Peyer's patch (tissue), 4 donors: ENCODE measurements around the gene CARD14. TPM values are rescaled to one million over a fixed set of nuclear protein-coding genes. Genes with fewer than 3 reads are reported as not detected.

ENCODE experiments used
- DNase-seq, 3 donors: peaks; one replicate each; pipeline ENCODE4 v3.0.0-alpha.2; 2017 to 2019
- H3K27ac ChIP-seq, 4 donors: fragments of 200-600 bp; sonication (generic); one replicate each; pipeline ENCODE4 v1.5.1; 2016 to 2019
- H3K27me3 ChIP-seq, 2 donors: fragments of 200-600 bp; sonication (generic); one replicate each; pipeline ENCODE4 v1.5.1; 2019
- H3K36me3 ChIP-seq, 3 donors: fragments of 200-600 bp; sonication (generic); one replicate each; pipeline ENCODE4 v1.5.1; 2016 to 2019
- H3K4me1 ChIP-seq, 4 donors: fragments of 200-600 bp; sonication (generic); one replicate each; pipeline ENCODE4 v1.5.1; 2016 to 2019
- H3K4me3 ChIP-seq, 4 donors: fragments of 200-600 bp; sonication (generic); 1 replicate in 3 of 4; 2 replicates in 1 of 4; pipeline ENCODE4 v1.5.1; 2016 to 2019; ENCODE audit warnings: mild to moderate bottlenecking in 1 of 4
- H3K9me3 ChIP-seq, 4 donors: fragments of 200-600 bp; sonication (generic); one replicate each; pipeline ENCODE4 v1.5.1; 2016 to 2019; ENCODE audit warnings: mild to moderate bottlenecking in 1 of 4
- CTCF ChIP-seq, 6 experiments: fragments of 450-650 bp in 4 of 6; fragments of 200-600 bp in 2 of 6; sonication (generic) in 1 of 6; IDR thresholded peaks; one replicate each; pipeline ENCODE4 v1.5.1; 2017 to 2019; ENCODE audit warnings: antibody characterized with exemption in 6 of 6, mild to moderate bottlenecking in 3 of 6, moderate library complexity in 1 of 6
- POLR2A ChIP-seq, 2 donors: fragments of 450-650 bp; IDR thresholded peaks; one replicate each; pipeline ENCODE4 v1.5.1; 2017; ENCODE audit warnings: antibody characterized with exemption in 2 of 2, mild to moderate bottlenecking in 2 of 2, moderate library complexity in 2 of 2
- total RNA-seq, 4 donors: library from RNA; depleted of rRNA; stranded (reverse); fragments of >200 nt; gene quantifications; one replicate each; pipeline ENCODE4 v1.1.0, GENCODE V29; 2016

Gene CARD14
- total RNA-seq, 4 donors from 2014 or later: 0.94 to 5.4 (median 2.6) TPM

GRCh38 chr17:80213643-80213975 is 43.8 kb downstream of the CARD14 start:
- Histone ChIP-seq H3K36me3 (peaks cover 0 to 81% (median 0%) of the 10 kb centered on the region in 3 donors), H3K4me1 (peaks cover 0 to 7% (median 0%) of the 10 kb centered on the region in 4 donors), H3K27ac (no peak overlapping the region), H3K27me3 (no peaks in the 10 kb centered on the region), H3K9me3 (no peaks in the 10 kb centered on the region), H3K4me3 (no peak overlapping the region)
- no peak for TF ChIP-seq CTCF (IDR thresholded peaks at IDR 0.05)
- TF ChIP-seq POLR2A (IDR thresholded peaks at IDR 0.05): no peak
- DNase-seq: no peak

GRCh38 chr17:80214012-80214877 is 44.4 kb downstream of the CARD14 start:
- H3K4me3 ChIP-seq: no peak overlapping the region
- no peak for DNase-seq
- H3K36me3 ChIP-seq: peaks cover 0 to 80% (median 0%) of the 10 kb centered on the region in 3 donors
- no peak overlapping the region for H3K27ac ChIP-seq
- no peaks in the 10 kb centered on the region for H3K9me3 ChIP-seq
- no peaks in the 10 kb centered on the region for H3K27me3 ChIP-seq
- no peak for TF ChIP-seq CTCF (IDR thresholded peaks at IDR 0.05)
- peaks cover 0 to 11% (median 3%) of the 10 kb centered on the region in 4 donors for H3K4me1 ChIP-seq

- no peak for DNase-seq
- peaks cover 0 to 13% (median 4%) of the 10 kb centered on the region in 4 donors for H3K4me1 ChIP-seq
- TF ChIP-seq POLR2A (IDR thresholded peaks at IDR 0.05): no peak
- TF ChIP-seq CTCF (IDR thresholded peaks at IDR 0.05): no peak
- no peaks in the 10 kb centered on the region for H3K9me3 ChIP-seq
- no peak overlapping the region for H3K4me3 ChIP-seq
- H3K27me3 ChIP-seq: no peaks in the 10 kb centered on the region
- H3K36me3 ChIP-seq: peaks cover 0 to 74% (median 0%) of the 10 kb centered on the region in 3 donors
- no peak overlapping the region for H3K27ac ChIP-seq
These were observed 45.0 kb downstream of the CARD14 start for GRCh38 chr17:80214878-80215210.

- H3K9me3 ChIP-seq: no peaks in the 10 kb centered on the region
- H3K27ac ChIP-seq: no peak overlapping the region
- TF ChIP-seq CTCF (IDR thresholded peaks at IDR 0.05): no peak
- TF ChIP-seq POLR2A (IDR thresholded peaks at IDR 0.05): no peak
- peaks cover 0 to 23% (median 6%) of the 10 kb centered on the region in 4 donors for H3K4me1 ChIP-seq
- no peak for DNase-seq
- H3K36me3 ChIP-seq: peaks cover 0 to 55% (median 0%) of the 10 kb centered on the region in 3 donors
- no peak overlapping the region for H3K4me3 ChIP-seq
- no peaks in the 10 kb centered on the region for H3K27me3 ChIP-seq
These were observed 46.9 kb downstream of the CARD14 start for GRCh38 chr17:80216473-80217456.

- no peaks in the 10 kb centered on the region for H3K27me3 ChIP-seq
- H3K9me3 ChIP-seq: no peaks in the 10 kb centered on the region
- peak in 1 of 3 donors; percentile 52 for DNase-seq
- no peak for TF ChIP-seq POLR2A (IDR thresholded peaks at IDR 0.05)
- TF ChIP-seq CTCF (IDR thresholded peaks at IDR 0.05): no peak
- no peak overlapping the region for H3K27ac ChIP-seq
- peaks cover 0 to 24% (median 6%) of the 10 kb centered on the region in 4 donors for H3K4me1 ChIP-seq
- H3K36me3 ChIP-seq: peaks cover 0 to 44% (median 0%) of the 10 kb centered on the region in 3 donors
- no peak overlapping the region for H3K4me3 ChIP-seq
These were observed 48.0 kb downstream of the CARD14 start for GRCh38 chr17:80217703-80218362.
